Keratinocyte (primary cell): ENCODE results near the gene TEX261.

ENCODE experiments used
- EZH2 ChIP-seq: IDR thresholded peaks from one replicate; pipeline ENCODE4 v1.6.1; 2012; ENCODE audit warnings: inconsistent platforms, mild to moderate bottlenecking, low read length, moderate library complexity
- TF ChIP-seq, protein P1 (sequence below), 3 experiments: IDR thresholded peaks in 1 of 3; conservative IDR thresholded peaks in 1 of 3; optimal IDR thresholded peaks in 1 of 3; 2 replicates in 2 of 3; 3 replicates in 1 of 3; pipeline versions ENCODE3 to v1.5.1; 2011; ENCODE audit warnings: low read length in 3 of 3, mild to moderate bottlenecking in 3 of 3, moderate library complexity in 2 of 3, control low read depth in 1 of 3, inconsistent platforms in 1 of 3; ENCODE audit not compliant: insufficient read depth in 2 of 3; ENCODE audit errors: extremely low read depth in 1 of 3

DNA sequence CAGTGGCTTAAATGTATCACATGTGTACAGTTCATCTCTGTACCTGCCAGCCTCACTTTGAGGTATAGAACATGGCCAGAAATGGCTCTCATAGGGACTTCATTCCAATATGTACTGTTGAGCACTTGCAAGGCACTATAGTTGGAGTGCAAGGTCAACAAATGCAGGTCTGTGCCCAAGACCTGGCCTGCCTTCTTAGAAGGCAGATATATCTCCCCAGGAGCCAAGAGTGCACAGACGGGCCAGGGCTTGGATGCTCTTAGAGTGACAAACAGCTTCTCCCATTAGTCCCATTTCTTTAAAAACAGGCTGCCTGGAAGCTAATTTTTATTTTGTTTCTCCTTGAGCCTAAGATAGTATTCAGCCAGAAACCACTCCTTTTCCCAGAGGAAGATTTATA lies 7.3 kb downstream of the TEX261 start:
- TF ChIP-seq EZH2: no peak
- TF ChIP-seq, protein P1, sequence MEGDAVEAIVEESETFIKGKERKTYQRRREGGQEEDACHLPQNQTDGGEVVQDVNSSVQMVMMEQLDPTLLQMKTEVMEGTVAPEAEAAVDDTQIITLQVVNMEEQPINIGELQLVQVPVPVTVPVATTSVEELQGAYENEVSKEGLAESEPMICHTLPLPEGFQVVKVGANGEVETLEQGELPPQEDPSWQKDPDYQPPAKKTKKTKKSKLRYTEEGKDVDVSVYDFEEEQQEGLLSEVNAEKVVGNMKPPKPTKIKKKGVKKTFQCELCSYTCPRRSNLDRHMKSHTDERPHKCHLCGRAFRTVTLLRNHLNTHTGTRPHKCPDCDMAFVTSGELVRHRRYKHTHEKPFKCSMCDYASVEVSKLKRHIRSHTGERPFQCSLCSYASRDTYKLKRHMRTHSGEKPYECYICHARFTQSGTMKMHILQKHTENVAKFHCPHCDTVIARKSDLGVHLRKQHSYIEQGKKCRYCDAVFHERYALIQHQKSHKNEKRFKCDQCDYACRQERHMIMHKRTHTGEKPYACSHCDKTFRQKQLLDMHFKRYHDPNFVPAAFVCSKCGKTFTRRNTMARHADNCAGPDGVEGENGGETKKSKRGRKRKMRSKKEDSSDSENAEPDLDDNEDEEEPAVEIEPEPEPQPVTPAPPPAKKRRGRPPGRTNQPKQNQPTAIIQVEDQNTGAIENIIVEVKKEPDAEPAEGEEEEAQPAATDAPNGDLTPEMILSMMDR (optimal IDR thresholded peaks at IDR 0.05 in 1 of 3, IDR thresholded peaks at IDR 0.05 in 1 of 3, conservative IDR thresholded peaks at IDR 0.05 in 1 of 3; ENCODE audit: extremely low read depth in 1 of 3, insufficient read depth in 2 of 3, low read length in 3 of 3): no peak
